Stomach (tissue), 4 donors: ENCODE results near the gene PROZ.

Experiments
- EP300 ChIP-seq: sonication (generic); formaldehyde crosslinking; IDR thresholded peaks from one replicate; pipeline ENCODE4 v1.6.1; 2017; ENCODE audit warnings: antibody characterized with exemption
- TF ChIP-seq, protein P1 (sequence below), 7 experiments: fragments of 450-650 bp in 4 of 7; fragments of 200-600 bp in 3 of 7; sonication (generic) in 3 of 7; IDR thresholded peaks; one replicate each; pipeline ENCODE4 v1.5.1; 2016 to 2019; ENCODE audit warnings: antibody characterized with exemption in 7 of 7, control low read depth in 2 of 7, mild to moderate bottlenecking in 1 of 7

DNA sequence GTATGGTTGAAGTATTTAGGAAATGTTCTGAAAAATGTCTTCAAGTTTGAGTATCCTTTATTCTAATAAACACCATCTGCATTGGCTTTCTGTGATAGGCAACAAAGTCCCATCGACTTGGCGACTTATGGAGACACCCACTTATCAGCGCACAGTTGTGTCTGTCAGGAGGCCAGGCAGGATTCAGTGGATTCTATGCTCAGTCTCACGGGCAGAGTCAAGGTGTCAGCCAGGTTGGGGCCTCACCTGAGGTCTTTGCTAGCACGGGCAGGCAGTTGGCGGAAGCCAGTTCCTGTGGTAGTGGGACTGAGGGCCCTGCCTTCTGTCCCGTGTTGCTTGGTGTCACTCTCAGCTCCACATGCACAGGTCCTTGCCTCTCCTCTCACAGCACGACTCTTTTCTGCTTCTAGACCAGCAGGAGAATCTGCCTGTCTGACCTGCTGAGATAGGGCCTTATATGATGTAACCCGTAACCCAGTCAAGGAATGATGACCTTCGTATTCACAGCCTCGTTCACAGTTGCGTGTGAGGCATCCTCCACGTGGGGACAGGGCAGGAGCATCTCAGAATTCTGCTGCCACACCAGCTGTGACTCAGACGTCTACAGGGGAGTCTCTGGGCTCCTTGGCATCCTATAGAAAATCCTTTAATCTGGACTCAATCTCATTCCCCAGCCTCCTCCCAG is 61.0 kb downstream of the PROZ start:
- TF ChIP-seq EP300: no peak
- TF ChIP-seq, protein P1, sequence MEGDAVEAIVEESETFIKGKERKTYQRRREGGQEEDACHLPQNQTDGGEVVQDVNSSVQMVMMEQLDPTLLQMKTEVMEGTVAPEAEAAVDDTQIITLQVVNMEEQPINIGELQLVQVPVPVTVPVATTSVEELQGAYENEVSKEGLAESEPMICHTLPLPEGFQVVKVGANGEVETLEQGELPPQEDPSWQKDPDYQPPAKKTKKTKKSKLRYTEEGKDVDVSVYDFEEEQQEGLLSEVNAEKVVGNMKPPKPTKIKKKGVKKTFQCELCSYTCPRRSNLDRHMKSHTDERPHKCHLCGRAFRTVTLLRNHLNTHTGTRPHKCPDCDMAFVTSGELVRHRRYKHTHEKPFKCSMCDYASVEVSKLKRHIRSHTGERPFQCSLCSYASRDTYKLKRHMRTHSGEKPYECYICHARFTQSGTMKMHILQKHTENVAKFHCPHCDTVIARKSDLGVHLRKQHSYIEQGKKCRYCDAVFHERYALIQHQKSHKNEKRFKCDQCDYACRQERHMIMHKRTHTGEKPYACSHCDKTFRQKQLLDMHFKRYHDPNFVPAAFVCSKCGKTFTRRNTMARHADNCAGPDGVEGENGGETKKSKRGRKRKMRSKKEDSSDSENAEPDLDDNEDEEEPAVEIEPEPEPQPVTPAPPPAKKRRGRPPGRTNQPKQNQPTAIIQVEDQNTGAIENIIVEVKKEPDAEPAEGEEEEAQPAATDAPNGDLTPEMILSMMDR (IDR thresholded peaks at IDR 0.05): no peak
